Stimulated activated CD8-positive, alpha-beta memory T cell treated with anti-CD3 and anti-CD28 coated beads, Interleukin-7, amount 100 ng/mL, for 24 hours (primary cell): ENCODE data around the gene ARHGEF35.
"Not testable (repeated sequence)": the region's sequence is repeated elsewhere in the genome, so short reads cannot be mapped to it uniquely, and the experiment has no call there.

Experiments used
- DNase-seq: peaks from one replicate; pipeline ENCODE4 v3.0.0-alpha.2; 2020; ENCODE audit warnings: low read depth

The ARHGEF35 gene

GRCh38 chr7:144195212-144195872 lies at the start of gene ARHGEF35:
ARHGEF35 (minus strand) TSS chr7:144195833; CDS start chr7:144188383, 7,450 bp downstream.
- not testable (repeated sequence) for DNase-seq

- not testable (repeated sequence) for DNase-seq
Observed at GRCh38 chr7:144245372-144245771, 49.7 kb upstream of the ARHGEF35 start.

GRCh38 chr7:144239365-144239764 lies 43.7 kb upstream of the ARHGEF35 start, which contains the start of gene OR2A42:
OR2A42 (minus strand) TSS chr7:144239605; CDS start chr7:144232843, 6,762 bp downstream.
- not testable (repeated sequence) for DNase-seq

GRCh38 chr7:144238530-144239082 lies 43.0 kb upstream of the ARHGEF35 start:
- not testable (repeated sequence) for DNase-seq

GRCh38 chr7:144233039-144233438 lies 37.4 kb upstream of the ARHGEF35 start:
- not testable (repeated sequence) for DNase-seq

GRCh38 chr7:144231027-144231426 lies 35.4 kb upstream of the ARHGEF35 start:
- not testable (repeated sequence) for DNase-seq

- DNase-seq, result not testable (repeated sequence)
Observed at GRCh38 chr7:144228810-144229209, 33.2 kb upstream of the ARHGEF35 start.

GRCh38 chr7:144226866-144227265 lies 31.2 kb upstream of the ARHGEF35 start:
- not testable (repeated sequence) for DNase-seq

- not testable (repeated sequence) for DNase-seq
Observed at GRCh38 chr7:144223675-144224074, 28.0 kb upstream of the ARHGEF35 start.

- not testable (repeated sequence) for DNase-seq
Observed at GRCh38 chr7:144220531-144220930, 24.9 kb upstream of the ARHGEF35 start.

GRCh38 chr7:144219149-144219548 lies 23.5 kb upstream of the ARHGEF35 start:
- DNase-seq, result not testable (repeated sequence)

- not testable (repeated sequence) for DNase-seq
Observed at GRCh38 chr7:144218581-144218980, 22.9 kb upstream of the ARHGEF35 start.

GRCh38 chr7:144217200-144217599 lies 21.6 kb upstream of the ARHGEF35 start:
- not testable (repeated sequence) for DNase-seq

GRCh38 chr7:144205306-144205705 lies 9.7 kb upstream of the ARHGEF35 start:
- not testable (repeated sequence) for DNase-seq

GRCh38 chr7:144203086-144203485 lies 7.5 kb upstream of the ARHGEF35 start:
- DNase-seq, result not testable (repeated sequence)

- DNase-seq, result not testable (repeated sequence)
Observed at GRCh38 chr7:144201978-144202377, 6.3 kb upstream of the ARHGEF35 start.

GRCh38 chr7:144198934-144199333 lies 3.3 kb upstream of the ARHGEF35 start:
- DNase-seq, result not testable (repeated sequence)

GRCh38 chr7:144194453-144194852 lies 1.2 kb downstream of the ARHGEF35 start:
- DNase-seq, result not testable (repeated sequence)

- DNase-seq, result not testable (repeated sequence)
Observed at GRCh38 chr7:144193782-144194181, 1.9 kb downstream of the ARHGEF35 start.

GRCh38 chr7:144188578-144189171 lies 7.0 kb downstream of the ARHGEF35 start:
- DNase-seq, result not testable (repeated sequence)

- not testable (repeated sequence) for DNase-seq
Observed at GRCh38 chr7:144187848-144188247, 7.8 kb downstream of the ARHGEF35 start.

- not testable (repeated sequence) for DNase-seq
Observed at GRCh38 chr7:144183166-144183565, 12.5 kb downstream of the ARHGEF35 start, which contains the start of gene CTAGE4. CTAGE4 (plus strand) TSS chr7:144183466; CDS start chr7:144183504, 38 bp downstream.

- not testable (repeated sequence) for DNase-seq
Observed at GRCh38 chr7:144179165-144179479, 16.5 kb downstream of the ARHGEF35 start.
